LNCaP clone FGC (cell line): ENCODE results near the gene AJAP1.

Source experiments
- DNase-seq: peaks from one replicate; pipeline ENCODE4 v3.0.0-alpha.2; 2011; ENCODE audit warnings: low read depth
- H3K4me3 ChIP-seq: 2 replicates; pipeline ENCODE4 v1.5.1; 2011; ENCODE audit warnings: mild to moderate bottlenecking, low read depth, low read length, control low read depth
- TF ChIP-seq, protein P1 (sequence below): IDR thresholded peaks from 2 replicates; pipeline ENCODE4 v1.5.1; 2012; ENCODE audit warnings: mild to moderate bottlenecking; ENCODE audit not compliant: control insufficient read depth, insufficient read depth; ENCODE audit errors: extremely low read depth

AJAP1 gene

DNA sequence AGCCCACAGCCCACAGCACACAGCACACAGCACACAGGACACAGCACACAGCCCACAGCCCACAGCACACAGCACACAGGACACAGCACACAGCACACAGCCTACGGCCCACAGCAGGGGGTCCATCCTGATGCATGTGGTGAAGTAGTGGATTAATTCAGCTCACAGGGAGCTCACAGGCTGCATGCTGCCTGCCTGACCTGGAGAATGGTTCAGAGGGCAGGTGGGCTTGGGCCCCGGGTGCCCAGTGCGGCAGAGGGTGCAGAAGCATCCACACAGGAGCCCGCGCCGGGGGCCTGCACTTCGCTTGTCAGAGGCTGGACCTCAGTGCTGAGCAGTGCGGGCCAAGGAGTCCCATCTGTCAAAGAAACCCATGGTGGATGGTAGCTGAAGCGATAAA lies 21.1 kb upstream of the AJAP1 start:
- DNase-seq, result no peak
- no peak overlapping the region for H3K4me3 ChIP-seq
- TF ChIP-seq, protein P1, sequence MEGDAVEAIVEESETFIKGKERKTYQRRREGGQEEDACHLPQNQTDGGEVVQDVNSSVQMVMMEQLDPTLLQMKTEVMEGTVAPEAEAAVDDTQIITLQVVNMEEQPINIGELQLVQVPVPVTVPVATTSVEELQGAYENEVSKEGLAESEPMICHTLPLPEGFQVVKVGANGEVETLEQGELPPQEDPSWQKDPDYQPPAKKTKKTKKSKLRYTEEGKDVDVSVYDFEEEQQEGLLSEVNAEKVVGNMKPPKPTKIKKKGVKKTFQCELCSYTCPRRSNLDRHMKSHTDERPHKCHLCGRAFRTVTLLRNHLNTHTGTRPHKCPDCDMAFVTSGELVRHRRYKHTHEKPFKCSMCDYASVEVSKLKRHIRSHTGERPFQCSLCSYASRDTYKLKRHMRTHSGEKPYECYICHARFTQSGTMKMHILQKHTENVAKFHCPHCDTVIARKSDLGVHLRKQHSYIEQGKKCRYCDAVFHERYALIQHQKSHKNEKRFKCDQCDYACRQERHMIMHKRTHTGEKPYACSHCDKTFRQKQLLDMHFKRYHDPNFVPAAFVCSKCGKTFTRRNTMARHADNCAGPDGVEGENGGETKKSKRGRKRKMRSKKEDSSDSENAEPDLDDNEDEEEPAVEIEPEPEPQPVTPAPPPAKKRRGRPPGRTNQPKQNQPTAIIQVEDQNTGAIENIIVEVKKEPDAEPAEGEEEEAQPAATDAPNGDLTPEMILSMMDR, result no peak

DNA sequence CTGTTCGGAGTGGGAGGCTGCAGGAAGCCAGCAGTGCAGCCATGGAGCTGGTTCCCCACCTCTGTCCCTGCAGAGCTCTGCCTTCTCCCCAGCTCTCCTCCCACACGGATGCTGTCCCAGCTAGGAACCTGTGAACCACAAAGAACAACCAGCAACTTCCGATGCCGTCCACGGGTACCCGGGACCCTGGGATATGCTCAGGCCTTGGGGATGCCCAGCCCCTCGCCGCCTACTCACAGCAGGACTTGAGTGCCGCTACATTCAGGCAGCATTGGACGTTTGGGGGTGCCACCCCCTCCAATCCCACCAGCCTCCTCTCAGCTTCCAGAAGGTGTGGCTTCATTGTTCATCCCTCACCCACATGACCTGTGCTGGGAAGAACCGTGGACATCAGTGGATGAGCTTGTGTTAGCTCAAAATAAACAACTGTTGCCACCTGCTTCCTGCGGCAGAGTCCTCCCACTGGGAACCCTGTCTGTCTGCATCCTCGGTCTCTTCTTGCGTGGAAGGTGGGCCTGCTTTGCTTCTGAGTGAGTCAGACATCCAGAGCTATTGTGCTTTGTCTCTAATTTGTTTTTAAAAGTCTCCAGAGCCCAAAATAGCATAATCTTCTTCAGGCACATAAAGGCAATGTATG lies 20.1 kb upstream of the AJAP1 start:
- H3K4me3 ChIP-seq, result no peak overlapping the region
- TF ChIP-seq, protein P1, result no peak
- DNase-seq, result no peak

DNA sequence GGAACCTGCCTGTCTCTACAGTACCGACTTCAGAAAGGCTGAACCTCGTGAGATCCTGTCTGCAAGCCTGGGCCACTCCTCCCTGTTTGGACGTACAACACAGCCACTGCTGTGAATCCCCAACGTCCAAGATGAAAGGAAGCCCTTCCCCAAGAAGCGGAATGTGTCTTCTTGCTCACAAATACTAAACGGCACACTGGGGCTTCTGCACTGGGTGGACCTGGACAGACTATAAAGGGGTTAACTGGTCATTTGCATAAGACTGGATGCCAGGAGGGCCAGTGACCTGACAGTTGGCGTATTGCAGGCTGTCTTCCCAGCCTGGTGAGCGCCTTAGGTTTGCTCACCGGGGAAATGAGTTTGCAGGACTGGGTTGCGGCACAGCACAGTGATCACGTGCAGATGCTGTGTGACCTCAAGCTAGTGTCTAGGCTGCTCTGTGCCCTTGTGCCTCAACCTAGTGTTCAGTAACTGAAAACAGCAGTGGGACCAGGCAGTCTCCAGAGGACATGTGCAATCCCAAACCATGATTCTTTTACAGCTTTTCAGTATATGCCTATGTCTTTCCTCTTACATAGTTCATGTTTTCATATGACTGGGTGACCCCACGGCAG lies 19.5 kb upstream of the AJAP1 start:
- no peak for DNase-seq
- no peak overlapping the region for H3K4me3 ChIP-seq
- TF ChIP-seq, protein P1, result no peak

DNA sequence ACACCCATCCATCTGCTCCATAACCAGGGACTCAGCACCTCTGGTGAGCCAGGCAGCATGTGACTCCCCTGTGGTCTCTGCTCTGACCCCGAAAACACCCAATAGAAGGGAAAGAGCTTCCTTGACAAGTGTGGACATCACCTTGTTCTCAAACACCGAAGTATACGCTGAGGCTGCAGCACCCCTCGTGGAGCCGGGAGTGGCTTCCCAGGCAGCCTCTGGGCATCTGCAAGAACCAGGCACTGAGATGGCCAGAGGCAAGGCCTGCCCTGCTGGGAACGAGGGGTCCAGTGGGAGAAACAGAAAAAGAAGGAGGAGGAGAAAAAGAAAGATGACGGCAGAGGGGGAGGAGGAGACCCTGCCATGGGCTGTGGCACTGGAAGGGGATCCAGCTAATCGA lies 18.2 kb upstream of the AJAP1 start:
- TF ChIP-seq, protein P1, result no peak
- no peak for DNase-seq
- no peak overlapping the region for H3K4me3 ChIP-seq

DNA sequence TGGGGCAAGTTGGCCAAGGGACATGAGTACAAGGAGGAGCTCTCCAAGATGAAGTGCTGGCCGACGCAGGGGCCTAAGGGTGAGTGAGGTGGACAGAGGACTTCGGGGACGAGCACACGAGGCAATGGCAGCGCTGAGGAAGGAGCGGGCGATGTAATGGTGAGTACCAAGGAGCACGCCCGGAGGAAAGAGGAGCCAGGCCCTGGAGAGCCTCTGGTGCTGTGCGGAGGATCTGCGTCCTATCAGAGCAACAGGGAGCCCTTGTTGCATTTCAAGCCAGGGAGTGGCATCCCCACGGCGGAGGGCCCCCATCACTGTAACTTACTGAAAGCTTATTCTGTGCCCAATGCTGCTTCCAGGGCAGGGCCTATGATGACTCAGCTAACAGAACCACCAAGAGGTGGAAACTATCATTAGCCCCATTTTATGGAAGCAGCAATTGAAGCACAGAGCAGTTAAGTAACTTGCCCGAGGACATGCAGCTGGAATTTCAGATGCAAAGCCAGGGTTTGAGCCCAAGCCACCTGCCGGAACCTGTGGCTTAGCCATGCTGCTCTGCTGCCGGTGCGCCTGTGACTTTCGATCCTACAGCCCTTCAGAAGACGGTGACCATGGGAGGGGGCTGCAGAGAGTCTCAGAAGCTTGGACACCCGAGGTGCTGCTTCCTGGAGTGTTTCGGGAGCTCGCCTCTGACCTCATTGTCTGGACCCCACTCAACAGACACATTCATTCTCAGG lies 17.6 kb upstream of the AJAP1 start:
- DNase-seq, result no peak
- TF ChIP-seq, protein P1, result no peak
- no peak overlapping the region for H3K4me3 ChIP-seq

DNA sequence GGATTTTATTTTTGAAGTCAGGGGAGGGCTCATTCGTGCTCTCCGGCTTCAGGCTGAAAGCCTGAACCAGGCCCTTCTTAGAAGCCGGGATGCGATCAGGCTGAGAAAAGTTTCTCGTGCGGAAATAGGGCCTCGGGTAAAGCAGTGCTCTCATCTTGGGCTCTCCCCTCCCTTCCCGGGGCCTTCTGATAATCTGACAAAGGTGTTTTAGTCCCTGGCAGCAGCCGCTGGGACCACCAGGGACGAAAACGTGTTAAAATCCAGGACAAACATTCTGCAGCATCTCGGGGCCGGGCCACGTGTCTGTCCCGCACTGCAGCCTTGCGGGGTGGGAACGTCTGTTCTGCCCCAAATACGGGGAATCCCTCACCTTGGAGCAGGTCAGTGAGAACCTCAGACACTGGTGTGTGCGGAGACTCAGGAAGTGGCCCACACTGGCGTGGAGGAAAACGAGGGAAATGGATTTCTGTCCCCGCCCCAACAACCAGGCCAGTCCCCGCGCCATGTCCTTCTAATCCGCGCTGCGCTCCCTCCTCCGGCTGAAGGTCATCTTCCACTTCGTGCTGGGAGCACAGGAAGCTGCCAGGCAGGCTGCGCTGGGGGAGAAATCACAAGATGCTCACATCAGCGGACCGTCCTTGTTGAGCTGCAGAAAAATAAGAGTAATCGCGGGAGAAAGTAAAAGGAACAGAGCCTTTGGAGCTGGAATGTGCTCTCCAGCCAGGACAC lies 16.6 kb upstream of the AJAP1 start:
- H3K4me3 ChIP-seq, result no peak overlapping the region
- DNase-seq, result no peak
- TF ChIP-seq, protein P1, result no peak
